DND-41 (cell line): Measurements from ENCODE around the gene PPFIBP2.

ENCODE experiments used
- CTCF ChIP-seq: IDR thresholded peaks from 2 replicates; pipeline ENCODE4 v1.5.1; 2012; ENCODE audit warnings: borderline replicate concordance, low read length, moderate library complexity, mild to moderate bottlenecking; ENCODE audit not compliant: poor library complexity, severe bottlenecking; ENCODE audit errors: extremely low read depth
- EZH2 ChIP-seq: IDR thresholded peaks from 3 replicates; pipeline ENCODE4 v1.6.1; 2012; ENCODE audit warnings: borderline replicate concordance, low read depth, mild to moderate bottlenecking, moderate library complexity, low read length, inconsistent platforms; ENCODE audit not compliant: severe bottlenecking

- no peak for TF ChIP-seq CTCF
- TF ChIP-seq EZH2, result no peak
These were observed 97.6 kb downstream of the PPFIBP2 start for GRCh38 chr11:7611411-7611810.
